NCI-H774 (cell line): ENCODE results near the gene HTT.

Experiments used
- DNase-seq: peaks from one replicate; lab custom pipeline; 2025; lab: John Stamatoyannopoulos, UW

HTT gene

GRCh38 chr4:3267576-3268394 lies 193.3 kb downstream of the HTT start:
- DNase-seq = no peak

DNA sequence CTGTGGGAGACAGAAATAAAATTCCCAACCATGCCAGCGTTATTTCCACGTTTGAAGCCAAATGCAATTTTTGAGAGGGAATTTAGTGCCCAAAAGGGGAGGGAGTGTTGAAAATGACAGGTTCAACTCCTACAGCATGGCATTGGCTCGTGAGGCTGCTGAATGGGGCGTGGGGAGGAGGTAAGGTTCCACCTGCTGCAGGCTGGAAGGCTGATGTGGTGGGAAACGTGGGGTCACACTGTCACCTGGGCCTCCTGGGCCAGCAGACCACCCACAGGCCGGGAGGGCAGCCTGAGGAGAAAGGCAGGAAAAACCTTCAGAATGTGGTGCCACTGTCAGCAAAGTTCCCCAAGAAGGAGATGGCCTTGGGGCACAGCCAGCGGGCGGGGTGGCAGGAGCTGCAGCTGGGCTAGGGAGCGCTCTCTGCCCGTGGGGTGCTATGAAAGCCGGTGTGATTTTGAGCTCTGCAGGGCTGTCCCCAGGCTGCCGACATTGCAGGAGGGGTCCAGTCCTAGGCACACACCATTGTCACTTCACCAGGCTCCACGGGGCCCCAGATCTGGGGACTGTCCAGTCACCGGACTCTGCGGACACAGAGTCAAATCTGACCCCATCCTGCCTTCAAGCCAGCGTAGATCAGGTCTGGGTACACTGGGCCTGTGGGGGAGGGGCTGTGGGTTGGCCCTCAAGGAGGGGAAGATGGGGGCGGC lies 194.1 kb downstream of the HTT start:
- no peak for DNase-seq

- no peak for DNase-seq
These were observed 194.8 kb downstream of the HTT start for GRCh38 chr4:3269105-3269927.

GRCh38 chr4:3269991-3270611 lies 195.6 kb downstream of the HTT start:
- DNase-seq = no peak

DNA sequence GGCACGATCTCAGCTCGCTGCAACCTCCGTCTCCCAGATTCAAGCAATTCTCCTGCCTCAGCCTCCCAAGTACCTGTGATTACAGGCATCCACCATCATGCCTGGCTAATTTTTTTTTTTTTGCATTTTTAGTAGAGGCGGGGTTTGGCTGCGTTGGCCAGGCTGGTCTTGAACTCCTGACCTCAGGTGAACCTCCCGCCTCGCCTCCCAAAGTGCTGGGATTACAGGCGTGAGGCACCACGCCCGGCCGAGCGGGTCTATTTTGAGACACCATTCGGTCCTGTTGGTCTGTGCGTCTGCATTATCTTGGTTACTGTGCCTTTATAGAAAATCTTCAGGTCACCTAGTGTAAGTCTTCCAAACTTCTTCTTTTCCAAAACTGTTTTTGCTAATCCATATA lies 196.7 kb downstream of the HTT start:
- no peak for DNase-seq

DNA sequence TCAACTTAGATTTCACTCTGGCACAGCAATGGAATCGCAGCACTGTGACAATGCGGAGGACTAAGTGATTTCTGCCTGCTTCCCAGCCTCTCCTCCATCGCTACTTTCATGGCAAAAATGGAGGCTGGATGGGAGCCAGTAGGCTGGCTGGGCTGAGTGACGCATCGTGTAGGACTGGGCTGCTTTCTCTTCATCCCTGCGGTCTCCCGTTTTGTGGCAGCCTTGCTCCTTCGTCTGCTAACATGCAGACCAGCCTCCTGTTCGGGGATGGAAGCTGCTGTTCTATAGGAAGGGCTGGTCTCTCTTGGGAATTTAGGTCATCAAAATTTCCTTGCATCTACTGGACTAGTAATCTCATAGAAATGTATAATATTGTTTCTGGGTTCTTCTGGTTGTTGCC lies 202.5 kb downstream of the HTT start:
- DNase-seq = no peak

GRCh38 chr4:3280466-3280865 lies 206.0 kb downstream of the HTT start:
- DNase-seq = no peak

DNA sequence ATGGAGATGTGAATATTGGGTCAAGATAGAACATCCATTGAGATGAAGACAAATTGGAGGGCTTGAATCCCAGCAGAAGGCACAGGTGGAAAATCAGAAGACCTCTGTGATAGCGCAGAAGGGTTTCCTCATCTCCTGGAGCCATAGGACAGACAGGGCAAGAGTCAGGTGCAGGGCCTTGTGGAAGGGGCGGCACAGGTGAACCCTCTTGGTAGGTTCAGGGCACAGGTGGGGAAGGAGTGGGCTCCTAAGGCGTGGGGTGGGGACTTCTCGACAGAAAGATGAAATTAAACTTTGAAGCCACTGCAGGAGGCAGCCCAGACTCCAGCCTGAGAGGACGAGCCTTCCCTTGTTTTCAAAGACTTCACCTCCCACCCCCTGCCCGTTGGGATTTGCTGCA lies 209.0 kb downstream of the HTT start:
- no peak for DNase-seq

DNA sequence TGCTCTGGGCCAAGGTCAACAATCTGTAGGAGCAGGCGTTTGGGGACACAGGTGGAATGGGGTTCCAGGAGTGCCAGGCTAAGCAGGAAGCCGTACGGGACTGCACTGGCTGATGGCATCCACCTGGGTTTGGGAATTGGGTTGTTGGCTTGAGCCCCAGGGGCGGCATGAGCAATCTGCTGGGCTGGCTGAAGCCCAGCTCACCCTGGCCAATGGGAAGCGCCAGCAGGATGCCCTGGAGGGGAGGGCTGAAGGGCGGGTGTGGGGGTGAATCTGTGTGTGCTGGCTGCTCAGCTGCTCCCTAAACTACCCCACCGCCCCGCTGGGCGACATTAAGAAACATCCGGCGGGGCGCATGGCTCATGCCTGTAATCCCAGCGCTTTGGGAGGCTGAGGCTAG lies 209.4 kb downstream of the HTT start:
- DNase-seq = no peak

DNA sequence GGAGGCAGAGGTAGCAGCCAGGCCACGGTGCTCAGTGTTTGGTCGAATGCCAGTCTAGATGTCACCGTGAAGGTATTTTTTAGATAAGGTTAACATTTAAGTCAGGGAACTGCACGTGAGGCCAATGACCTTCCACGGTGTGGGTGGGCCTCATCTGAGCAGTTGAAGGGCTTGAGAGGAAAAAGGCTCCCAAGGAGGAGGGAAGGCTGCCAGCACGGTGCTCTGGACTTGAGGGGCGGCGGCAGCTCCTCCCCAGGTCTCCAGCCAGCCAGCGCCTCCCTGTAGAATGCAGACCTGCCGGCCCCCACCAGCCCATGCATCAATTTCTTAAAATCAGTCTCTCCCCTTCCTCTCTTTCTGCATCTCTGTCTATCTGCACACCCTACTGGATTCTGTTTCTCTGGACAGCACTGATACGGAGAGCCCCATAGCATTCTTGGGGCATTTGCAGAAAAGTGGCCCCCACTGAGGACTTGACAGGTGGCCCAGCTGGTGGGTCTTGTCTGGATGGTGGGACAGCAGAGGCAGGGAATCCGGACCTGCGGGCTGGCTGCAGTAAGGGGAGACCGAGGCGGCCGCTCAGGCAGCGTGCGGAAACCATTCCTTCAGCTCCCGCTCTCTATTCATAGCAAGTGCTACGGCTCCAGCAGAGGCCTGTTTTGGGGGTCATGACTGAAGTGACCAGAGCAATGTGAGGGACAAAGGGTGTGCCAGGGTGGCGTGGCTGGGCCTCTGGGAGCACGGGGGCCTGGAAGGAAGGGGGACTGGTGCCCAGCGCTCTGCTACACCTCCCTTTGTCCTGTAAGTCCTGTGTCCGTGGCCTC lies 210.5 kb downstream of the HTT start:
- no peak for DNase-seq

GRCh38 chr4:3285558-3286334 lies 211.3 kb downstream of the HTT start:
- DNase-seq = no peak

DNA sequence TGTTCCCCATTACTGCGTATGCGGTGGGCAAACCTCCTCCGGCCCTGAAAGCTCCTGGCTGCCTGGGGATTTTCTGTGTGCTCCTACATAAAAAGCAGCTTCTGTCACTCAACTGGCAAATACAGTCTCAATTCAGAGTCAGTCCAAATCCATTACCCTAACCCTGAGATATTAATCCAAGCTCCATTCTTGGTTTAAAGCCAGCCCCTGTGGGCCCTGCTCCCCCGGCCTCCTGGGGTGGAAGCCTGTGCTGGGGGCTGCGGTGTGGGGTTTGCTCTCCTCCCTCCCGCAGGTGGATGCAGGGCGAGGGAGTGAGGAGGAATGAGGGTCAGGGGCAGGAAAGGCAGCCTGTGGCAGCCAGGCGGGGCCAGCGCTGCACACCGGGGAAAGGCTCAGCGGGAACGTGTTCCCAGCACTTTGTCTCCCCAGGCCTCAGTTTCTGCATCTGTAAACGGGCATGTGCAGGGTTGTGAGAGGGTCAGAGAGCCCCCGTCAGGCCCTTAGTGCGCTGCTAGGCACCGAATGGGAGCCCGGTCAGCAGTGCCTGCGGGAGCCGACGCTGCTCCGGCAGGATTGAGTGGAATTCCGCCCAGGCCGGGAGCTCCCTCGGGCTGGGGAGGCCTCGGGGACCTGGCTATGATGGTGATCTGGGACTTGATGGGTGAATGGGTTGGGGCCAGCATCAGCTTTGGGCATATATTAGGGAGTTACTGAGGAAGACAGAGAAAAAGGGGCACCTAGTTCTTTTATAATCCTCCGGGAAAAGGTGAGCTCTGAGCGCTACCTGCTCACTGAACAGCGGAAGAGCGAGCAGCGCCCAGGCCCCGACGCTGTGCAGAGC lies 212.1 kb downstream of the HTT start:
- no peak for DNase-seq

DNA sequence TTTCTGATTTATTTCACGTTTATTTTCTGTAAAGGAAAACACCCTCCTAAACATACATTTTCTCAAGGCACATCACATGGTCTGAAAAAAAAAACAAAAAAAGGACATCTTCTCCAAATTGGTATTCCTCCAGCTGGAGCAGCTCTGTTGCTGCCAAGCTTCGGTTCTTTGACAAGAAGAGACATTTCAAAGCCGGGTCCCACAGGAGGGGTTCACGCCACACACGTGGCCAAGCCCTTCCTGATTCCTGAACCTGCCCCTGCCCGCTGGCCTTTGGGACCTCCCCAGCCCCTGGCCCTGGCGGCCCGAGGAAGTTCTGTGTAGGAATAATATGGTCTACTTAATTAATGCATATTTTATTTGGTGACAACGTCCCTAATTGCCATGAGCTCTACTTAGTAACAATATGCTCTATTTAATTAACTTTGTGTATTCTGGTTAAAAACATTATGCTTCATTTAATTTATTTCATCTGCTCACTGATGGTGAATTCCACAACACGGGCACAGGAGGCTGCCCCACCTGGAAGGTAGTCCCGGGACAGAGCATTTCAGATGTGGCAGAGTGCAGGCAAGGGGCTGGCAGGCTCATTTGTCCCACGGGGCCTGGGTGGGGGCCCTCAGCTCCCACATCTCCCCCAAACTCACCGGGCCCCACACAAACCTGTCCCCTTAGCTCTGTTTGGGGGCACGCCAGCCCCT lies 212.9 kb downstream of the HTT start:
- no peak for DNase-seq

DNA sequence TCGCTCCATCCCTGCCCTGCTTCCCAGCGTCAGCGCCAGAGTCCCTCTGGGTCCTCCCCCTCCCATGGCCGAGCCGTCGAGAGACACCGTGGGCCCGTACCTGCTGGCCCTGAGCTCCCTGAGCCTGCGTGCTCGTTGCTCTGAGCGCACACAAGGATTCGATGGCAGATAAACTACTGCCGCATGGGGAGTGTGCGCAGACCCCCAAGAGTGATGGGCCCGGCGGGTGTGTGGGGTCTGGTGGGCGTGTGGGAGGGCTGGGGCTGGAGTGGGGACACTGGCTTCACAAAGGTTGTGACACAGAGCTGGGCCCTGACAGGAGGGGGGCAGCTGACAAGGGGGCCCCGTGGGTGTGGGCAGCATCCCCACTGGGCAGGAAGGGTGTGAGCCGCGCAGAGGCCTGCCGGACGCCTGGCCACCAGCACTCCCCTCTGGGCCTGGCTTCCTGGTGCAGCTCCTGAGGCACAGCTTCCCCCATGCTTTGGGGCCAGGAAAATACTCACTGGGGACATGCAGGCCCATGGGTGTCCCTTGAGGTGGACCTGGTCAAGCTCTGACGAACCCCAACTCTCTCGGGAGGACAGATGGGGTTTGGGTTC lies 213.6 kb downstream of the HTT start:
- no peak for DNase-seq

GRCh38 chr4:3288571-3289094 lies 214.2 kb downstream of the HTT start:
- DNase-seq = no peak

GRCh38 chr4:3290476-3290875 lies 216.0 kb downstream of the HTT start:
- DNase-seq = no peak

DNA sequence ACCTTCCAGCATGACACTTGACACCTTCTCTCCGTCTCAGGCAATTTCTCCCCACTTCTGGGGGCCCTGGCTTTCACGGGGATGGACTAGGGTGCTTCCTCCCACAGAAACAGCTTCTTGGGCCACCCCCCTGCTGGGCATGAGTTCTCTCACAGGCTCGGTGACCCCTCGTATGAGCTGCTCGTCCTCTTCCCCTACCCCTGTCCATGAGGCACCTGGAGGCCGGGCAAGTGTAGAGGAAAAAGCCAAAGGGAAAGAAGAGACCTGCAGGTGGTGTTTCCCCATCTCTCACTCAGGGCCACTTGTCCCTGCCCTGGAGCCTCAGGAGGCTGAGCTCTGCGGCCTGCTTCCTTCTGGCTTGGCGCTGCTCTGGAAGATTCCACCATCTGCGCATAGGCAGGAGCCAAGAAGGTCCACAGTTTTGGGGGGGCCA lies 216.4 kb downstream of the HTT start:
- DNase-seq = no peak

DNA sequence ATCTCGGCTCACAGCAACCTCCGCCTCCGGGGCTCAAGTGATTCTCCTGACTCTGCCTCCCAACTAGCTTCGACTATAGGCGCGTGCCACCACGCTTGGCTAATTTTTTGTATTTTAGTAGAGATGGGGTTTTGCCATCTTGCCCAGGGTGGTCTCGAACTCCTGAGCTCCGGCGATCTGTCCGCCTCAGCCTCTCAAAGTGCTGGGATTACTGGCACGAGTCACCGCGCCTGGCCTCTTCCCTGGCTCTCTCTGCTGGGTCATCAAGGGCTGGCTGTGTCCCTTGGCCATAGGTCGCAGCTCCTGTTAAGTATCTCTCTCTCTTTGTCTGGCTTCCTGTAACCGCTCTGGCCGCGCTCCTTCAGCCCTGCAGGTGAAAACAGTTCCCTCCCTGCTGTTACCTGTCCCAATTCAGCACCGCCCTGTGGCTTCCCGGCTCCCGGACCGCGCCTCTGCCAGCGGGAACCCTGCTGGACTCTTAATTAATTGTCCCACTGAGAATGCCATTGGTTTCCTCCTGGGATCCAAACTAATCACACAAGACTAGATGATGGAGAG lies 217.0 kb downstream of the HTT start:
- DNase-seq = no peak
